GM23338 (cell line): ENCODE data around the gene AMBRA1. TPM values are rescaled to one million over a fixed set of nuclear protein-coding genes. Genes with fewer than 3 reads are reported as not detected.

Experiments used
- ATAC-seq: fragments of 200-7000 bp; cut with Tn5 transposase; 3 replicates; pipeline ENCODE4 v1.9.1; 2020
- DNase-seq: peaks from one replicate; pipeline ENCODE4 v3.0.0-alpha.2; 2015; ENCODE audit warnings: low spot score
- H2AFZ ChIP-seq: fragments of 200-600 bp; sonication (generic); 2 replicates; pipeline ENCODE4 v1.8.0; 2016; ENCODE audit warnings: antibody characterized with exemption, mild to moderate bottlenecking, moderate library complexity
- H3F3A ChIP-seq: fragments of 200-600 bp; sonication (generic); replicated peaks from 2 replicates; pipeline ENCODE4 v1.8.0; 2017; ENCODE audit warnings: antibody characterized with exemption, mixed run types, low read depth
- H3K27ac ChIP-seq: fragments of 200-600 bp; sonication (generic); 2 replicates; pipeline ENCODE4 v1.6.1; 2016; ENCODE audit warnings: low read depth
- H3K27me3 ChIP-seq: fragments of 200-600 bp; sonication (generic); 2 replicates; pipeline ENCODE4 v1.8.0; 2016; ENCODE audit warnings: mild to moderate bottlenecking, mixed run types, moderate library complexity; ENCODE audit not compliant: insufficient read depth
- H3K36me3 ChIP-seq: fragments of 200-600 bp; sonication (generic); 2 replicates; pipeline ENCODE4 v1.8.0; 2016; ENCODE audit warnings: mild to moderate bottlenecking; ENCODE audit not compliant: insufficient read depth
- H3K4me1 ChIP-seq: fragments of 200-600 bp; sonication (generic); 2 replicates; pipeline ENCODE4 v1.8.0; 2016; ENCODE audit warnings: mild to moderate bottlenecking, moderate library complexity; ENCODE audit not compliant: insufficient read depth
- H3K4me2 ChIP-seq: fragments of 200-600 bp; sonication (generic); 2 replicates; pipeline ENCODE4 v1.7.1; 2017; ENCODE audit warnings: mixed run types
- H3K4me3 ChIP-seq: fragments of 200-600 bp; sonication (generic); 2 replicates; pipeline ENCODE4 v1.6.1; 2016; ENCODE audit warnings: mixed run types
- H3K79me2 ChIP-seq: fragments of 200-600 bp; sonication (generic); replicated peaks from 2 replicates; pipeline ENCODE4 v1.8.0; 2017; ENCODE audit warnings: mild to moderate bottlenecking; ENCODE audit not compliant: insufficient read depth
- H3K9me2 ChIP-seq: fragments of 200-600 bp; sonication (generic); 2 replicates; pipeline ENCODE4 v1.8.0; 2017; ENCODE audit not compliant: insufficient read depth
- H4K20me1 ChIP-seq: fragments of 200-600 bp; sonication (generic); replicated peaks from 2 replicates; pipeline ENCODE4 v1.8.0; 2017; ENCODE audit warnings: mild to moderate bottlenecking; ENCODE audit not compliant: insufficient read depth
- H3K27ac Mint-ChIP-seq: 2 replicates; pipeline ENCODE4 v1.8.0; 2020; ENCODE audit warnings: inconsistent platforms, mild to moderate bottlenecking, moderate library complexity, mixed read lengths
- H3K27me3 Mint-ChIP-seq: 3 replicates; pipeline ENCODE4 v1.8.0; 2022; ENCODE audit warnings: low read depth, mild to moderate bottlenecking, moderate library complexity, mixed read lengths, inconsistent platforms; ENCODE audit not compliant: insufficient read depth, poor library complexity
- H3K36me3 Mint-ChIP-seq: 3 replicates; pipeline ENCODE4 v1.8.0; 2021; ENCODE audit warnings: low read depth, mild to moderate bottlenecking, inconsistent platforms, moderate library complexity, mixed read lengths
- H3K4me1 Mint-ChIP-seq: 3 replicates; pipeline ENCODE4 v1.8.0; 2020; ENCODE audit warnings: mild to moderate bottlenecking, inconsistent platforms, mixed read lengths
- H3K4me3 Mint-ChIP-seq: 3 replicates; pipeline ENCODE4 v1.8.0; 2021; ENCODE audit warnings: moderate library complexity, mild to moderate bottlenecking, inconsistent platforms, mixed read lengths
- H3K9me3 Mint-ChIP-seq: 3 replicates; pipeline ENCODE4 v1.8.0; 2020; ENCODE audit warnings: moderate library complexity, mild to moderate bottlenecking, inconsistent platforms, mixed read lengths
- CREB1 ChIP-seq: fragments of 250-450 bp; sonication (Bioruptor Pico); IDR thresholded peaks from 2 replicates; pipeline ENCODE4 v1.5.0; 2020; ENCODE audit warnings: low read depth, mild to moderate bottlenecking, moderate library complexity
- EZH2 ChIP-seq: fragments of 200-600 bp; sonication (generic); IDR thresholded peaks from one replicate; pipeline ENCODE4 v1.8.0; 2017; ENCODE audit warnings: antibody characterized with exemption, mild to moderate bottlenecking, low read depth; ENCODE audit not compliant: unreplicated experiment
- JUNB ChIP-seq: IDR thresholded peaks from one replicate; pipeline ENCODE4 v1.6.1; 2016; ENCODE audit warnings: antibody characterized with exemption; ENCODE audit not compliant: unreplicated experiment
- NANOG ChIP-seq: IDR thresholded peaks from 2 replicates; pipeline ENCODE4 v1.6.1; 2016; ENCODE audit warnings: antibody characterized with exemption, borderline replicate concordance
- POLR2AphosphoS5 ChIP-seq: IDR thresholded peaks from 2 replicates; pipeline ENCODE4 v1.6.1; 2016; ENCODE audit warnings: antibody characterized with exemption, low read depth
- polyA plus RNA-seq: library from polyadenylated mRNA; unstranded; fragments of >200 nt; fragmentation: Nextera tagmentation; extraction: Ambion mirVana; gene quantifications from 2 replicates; pipeline ENCODE4 v1.2.1, GENCODE V29; 2016
- total RNA-seq: library from RNA; depleted of rRNA; stranded (reverse); fragments of >200 nt; shearing (Covaris generic); gene quantifications from 2 replicates; pipeline ENCODE4 v1.2.3, GENCODE V29; 2014
- TF ChIP-seq, protein P1 (sequence below), 2 experiments: fragments of 200-600 bp in 1 of 2; sonication (generic) in 1 of 2; conservative IDR thresholded peaks; 2 replicates each; pipeline versions ENCODE4 v1.5.1 to v1.6.1; 2016 to 2017; ENCODE audit warnings: antibody characterized with exemption in 2 of 2, low read depth in 2 of 2, mild to moderate bottlenecking in 2 of 2, moderate library complexity in 1 of 2
- TF ChIP-seq, protein P2 (sequence below): IDR thresholded peaks from one replicate; pipeline ENCODE4 v1.6.1; 2018; ENCODE audit warnings: antibody characterized with exemption; ENCODE audit not compliant: unreplicated experiment
- TF ChIP-seq, protein P3 (sequence below): IDR thresholded peaks from 2 replicates; pipeline ENCODE4 v1.6.1; 2016; ENCODE audit warnings: antibody characterized with exemption

The AMBRA1 gene
- total and polyA plus RNA-seq, 2 experiments from 2014 or later = 8.3 to 34.8 TPM

DNA sequence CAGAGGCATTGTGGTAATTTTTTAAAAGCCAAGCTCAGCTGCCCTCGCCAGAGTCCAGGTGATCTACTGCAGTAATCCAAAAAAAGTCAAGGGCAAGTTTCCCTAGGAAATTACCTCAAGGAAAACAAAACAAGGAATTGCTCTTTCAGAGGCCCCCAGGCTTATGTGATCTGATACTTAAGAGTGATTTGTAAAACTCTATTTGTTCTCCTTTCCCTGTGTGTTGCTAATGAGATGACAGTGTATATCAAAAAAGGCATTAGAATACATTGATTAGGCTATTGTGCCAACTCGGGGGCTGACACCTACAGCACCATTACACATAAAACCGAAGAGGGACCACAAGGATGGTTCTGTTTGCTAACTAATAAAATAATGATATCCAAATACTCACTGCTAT, 157.7 kb downstream of the AMBRA1 start:
- Mint-ChIP-seq H3K4me1 (peaks cover 41% of the 10 kb centered on the region), H3K4me3 (no peak overlapping the region), H3K27me3 (peaks cover 8% of the 10 kb centered on the region), H3K27ac (peak overlapping the region; percentile 42), H3K9me3 (no peaks in the 10 kb centered on the region), H3K36me3 (peaks cover 20% of the 10 kb centered on the region)
- H2AFZ ChIP-seq = no peak overlapping the region
- peak overlapping the region; percentile 52 for H3K4me2 ChIP-seq
- peaks cover 11% of the 10 kb centered on the region; the same call in 1 of the 2 replicates for H3F3A ChIP-seq
- no peak for DNase-seq
- H3K4me1 ChIP-seq = peaks cover 39% of the 10 kb centered on the region
- no peaks in the 10 kb centered on the region; the same call in 1 of the 2 replicates for H3K9me2 ChIP-seq
- peak; percentile 72 for ATAC-seq
- H3K79me2 ChIP-seq = 0 out of 2 replicates have a peak, but pooled peaks cover 5% of the 10 kb centered on the region
- no peaks in the 10 kb centered on the region; the same call in 1 of the 2 replicates for H4K20me1 ChIP-seq
- no peaks in the 10 kb centered on the region for H3K27me3 ChIP-seq
- peak overlapping the region; percentile 14 for H3K4me3 ChIP-seq
- H3K36me3 ChIP-seq = no peaks in the 10 kb centered on the region
- H3K27ac ChIP-seq = no peak overlapping the region
- no peak for TF ChIP-seq JUNB
- no peak for TF ChIP-seq POLR2AphosphoS5
- TF ChIP-seq EZH2 = no peak
- TF ChIP-seq NANOG = peak; percentile 50; the same call in 1 of the 2 replicates

DNA sequence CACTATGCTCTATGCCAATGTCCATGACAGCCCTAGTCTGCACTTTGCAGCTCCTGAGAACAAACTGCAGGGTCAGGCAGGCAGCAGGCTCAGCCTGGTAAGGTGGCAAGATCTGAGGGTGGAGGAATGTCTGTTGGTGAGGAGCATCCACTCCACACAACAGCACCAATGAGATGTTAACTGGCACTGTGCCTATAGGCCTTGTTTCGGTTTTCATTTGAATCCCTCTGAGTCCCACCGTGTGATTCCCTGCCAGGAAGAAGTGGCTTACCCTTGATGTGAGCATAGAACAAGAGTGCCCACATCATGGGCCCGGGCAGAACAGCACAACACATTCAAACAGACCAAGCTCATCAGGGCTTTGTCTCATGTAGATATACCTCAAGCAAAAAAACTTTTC, 158.1 kb downstream of the AMBRA1 start:
- Mint-ChIP-seq H3K36me3 (peaks cover 17% of the 10 kb centered on the region), H3K4me1 (peaks cover 41% of the 10 kb centered on the region), H3K27ac (0 out of 2 replicates have a peak overlapping the region, but pooled peaks have one; percentile 16), H3K4me3 (no peak overlapping the region), H3K9me3 (no peaks in the 10 kb centered on the region), H3K27me3 (peaks cover 8% of the 10 kb centered on the region)
- peaks cover 11% of the 10 kb centered on the region; the same call in 1 of the 2 replicates for H3F3A ChIP-seq
- no peaks in the 10 kb centered on the region; the same call in 1 of the 2 replicates for H4K20me1 ChIP-seq
- peak overlapping the region; percentile 52 for H3K4me2 ChIP-seq
- peaks cover 39% of the 10 kb centered on the region for H3K4me1 ChIP-seq
- ATAC-seq (peak; percentile 29), DNase-seq (no peak)
- no peak overlapping the region for H3K27ac ChIP-seq
- H3K27me3 ChIP-seq = no peaks in the 10 kb centered on the region
- no peak overlapping the region for H2AFZ ChIP-seq
- peak overlapping the region; percentile 14 for H3K4me3 ChIP-seq
- H3K79me2 ChIP-seq = 0 out of 2 replicates have a peak, but pooled peaks cover 5% of the 10 kb centered on the region
- no peaks in the 10 kb centered on the region for H3K36me3 ChIP-seq
- H3K9me2 ChIP-seq = no peaks in the 10 kb centered on the region; the same call in 1 of the 2 replicates
- TF ChIP-seq NANOG = no peak
- no peak for TF ChIP-seq POLR2AphosphoS5
- TF ChIP-seq, protein P1, sequence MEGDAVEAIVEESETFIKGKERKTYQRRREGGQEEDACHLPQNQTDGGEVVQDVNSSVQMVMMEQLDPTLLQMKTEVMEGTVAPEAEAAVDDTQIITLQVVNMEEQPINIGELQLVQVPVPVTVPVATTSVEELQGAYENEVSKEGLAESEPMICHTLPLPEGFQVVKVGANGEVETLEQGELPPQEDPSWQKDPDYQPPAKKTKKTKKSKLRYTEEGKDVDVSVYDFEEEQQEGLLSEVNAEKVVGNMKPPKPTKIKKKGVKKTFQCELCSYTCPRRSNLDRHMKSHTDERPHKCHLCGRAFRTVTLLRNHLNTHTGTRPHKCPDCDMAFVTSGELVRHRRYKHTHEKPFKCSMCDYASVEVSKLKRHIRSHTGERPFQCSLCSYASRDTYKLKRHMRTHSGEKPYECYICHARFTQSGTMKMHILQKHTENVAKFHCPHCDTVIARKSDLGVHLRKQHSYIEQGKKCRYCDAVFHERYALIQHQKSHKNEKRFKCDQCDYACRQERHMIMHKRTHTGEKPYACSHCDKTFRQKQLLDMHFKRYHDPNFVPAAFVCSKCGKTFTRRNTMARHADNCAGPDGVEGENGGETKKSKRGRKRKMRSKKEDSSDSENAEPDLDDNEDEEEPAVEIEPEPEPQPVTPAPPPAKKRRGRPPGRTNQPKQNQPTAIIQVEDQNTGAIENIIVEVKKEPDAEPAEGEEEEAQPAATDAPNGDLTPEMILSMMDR (conservative IDR thresholded peaks at IDR 0.05; ENCODE audit: low read depth in 2 of 2) = no peak
- TF ChIP-seq, protein P2, sequence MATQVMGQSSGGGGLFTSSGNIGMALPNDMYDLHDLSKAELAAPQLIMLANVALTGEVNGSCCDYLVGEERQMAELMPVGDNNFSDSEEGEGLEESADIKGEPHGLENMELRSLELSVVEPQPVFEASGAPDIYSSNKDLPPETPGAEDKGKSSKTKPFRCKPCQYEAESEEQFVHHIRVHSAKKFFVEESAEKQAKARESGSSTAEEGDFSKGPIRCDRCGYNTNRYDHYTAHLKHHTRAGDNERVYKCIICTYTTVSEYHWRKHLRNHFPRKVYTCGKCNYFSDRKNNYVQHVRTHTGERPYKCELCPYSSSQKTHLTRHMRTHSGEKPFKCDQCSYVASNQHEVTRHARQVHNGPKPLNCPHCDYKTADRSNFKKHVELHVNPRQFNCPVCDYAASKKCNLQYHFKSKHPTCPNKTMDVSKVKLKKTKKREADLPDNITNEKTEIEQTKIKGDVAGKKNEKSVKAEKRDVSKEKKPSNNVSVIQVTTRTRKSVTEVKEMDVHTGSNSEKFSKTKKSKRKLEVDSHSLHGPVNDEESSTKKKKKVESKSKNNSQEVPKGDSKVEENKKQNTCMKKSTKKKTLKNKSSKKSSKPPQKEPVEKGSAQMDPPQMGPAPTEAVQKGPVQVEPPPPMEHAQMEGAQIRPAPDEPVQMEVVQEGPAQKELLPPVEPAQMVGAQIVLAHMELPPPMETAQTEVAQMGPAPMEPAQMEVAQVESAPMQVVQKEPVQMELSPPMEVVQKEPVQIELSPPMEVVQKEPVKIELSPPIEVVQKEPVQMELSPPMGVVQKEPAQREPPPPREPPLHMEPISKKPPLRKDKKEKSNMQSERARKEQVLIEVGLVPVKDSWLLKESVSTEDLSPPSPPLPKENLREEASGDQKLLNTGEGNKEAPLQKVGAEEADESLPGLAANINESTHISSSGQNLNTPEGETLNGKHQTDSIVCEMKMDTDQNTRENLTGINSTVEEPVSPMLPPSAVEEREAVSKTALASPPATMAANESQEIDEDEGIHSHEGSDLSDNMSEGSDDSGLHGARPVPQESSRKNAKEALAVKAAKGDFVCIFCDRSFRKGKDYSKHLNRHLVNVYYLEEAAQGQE = no peak
- TF ChIP-seq CREB1 (CRISPR knock-in tag) = no peak
- TF ChIP-seq, protein P3, sequence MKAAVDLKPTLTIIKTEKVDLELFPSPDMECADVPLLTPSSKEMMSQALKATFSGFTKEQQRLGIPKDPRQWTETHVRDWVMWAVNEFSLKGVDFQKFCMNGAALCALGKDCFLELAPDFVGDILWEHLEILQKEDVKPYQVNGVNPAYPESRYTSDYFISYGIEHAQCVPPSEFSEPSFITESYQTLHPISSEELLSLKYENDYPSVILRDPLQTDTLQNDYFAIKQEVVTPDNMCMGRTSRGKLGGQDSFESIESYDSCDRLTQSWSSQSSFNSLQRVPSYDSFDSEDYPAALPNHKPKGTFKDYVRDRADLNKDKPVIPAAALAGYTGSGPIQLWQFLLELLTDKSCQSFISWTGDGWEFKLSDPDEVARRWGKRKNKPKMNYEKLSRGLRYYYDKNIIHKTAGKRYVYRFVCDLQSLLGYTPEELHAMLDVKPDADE = no peak
